Activated naive CD4-positive, alpha-beta T cell treated with anti-CD3 and anti-CD28 coated beads for 36 hours (primary cell): Measurements from ENCODE around the gene ANKAR. TPM values are rescaled to one million over a fixed set of nuclear protein-coding genes. Genes with fewer than 3 reads are reported as not detected.
"Not testable (repeated sequence)": the region's sequence is repeated elsewhere in the genome, so short reads cannot be mapped to it uniquely, and the experiment has no call there.

ENCODE experiments used
- CTCF ChIA-PET: fragments of 350-600 bp; sonication (Branson Sonifier 250); formaldehyde crosslinking; loops from one replicate; lab custom pipeline; 2021; ENCODE audit warnings: antibody characterized with exemption; lab: Charles Lee
- DNase-seq: peaks from one replicate; pipeline ENCODE4 v3.0.0-alpha.2; 2020
- H3K27ac Mint-ChIP-seq: one replicate; pipeline ENCODE4 v1.8.0; 2021; ENCODE audit warnings: mild to moderate bottlenecking, mixed read lengths
- H3K27me3 Mint-ChIP-seq: one replicate; pipeline ENCODE4 v1.8.0; 2021; ENCODE audit warnings: low read depth, mixed read lengths
- H3K36me3 Mint-ChIP-seq: one replicate; pipeline ENCODE4 v1.8.0; 2021; ENCODE audit warnings: low read depth, mixed read lengths
- H3K4me1 Mint-ChIP-seq: one replicate; pipeline ENCODE4 v1.8.0; 2021; ENCODE audit warnings: low read depth, mixed read lengths
- H3K4me3 Mint-ChIP-seq: one replicate; pipeline ENCODE4 v1.8.0; 2021; ENCODE audit warnings: mild to moderate bottlenecking, moderate library complexity, mixed read lengths
- H3K9me3 Mint-ChIP-seq: one replicate; pipeline ENCODE4 v1.8.0; 2021; ENCODE audit warnings: mixed read lengths
- intact Hi-C: fragments of 100-400 bp; cut with micrococcal nuclease; formaldehyde crosslinking; loops from one replicate; pipeline ENCODE4 v1.15.1; 2023
- total RNA-seq, 2 experiments: library from RNA; stranded (reverse); gene quantifications; one replicate each; pipeline ENCODE4 v1.2.3, GENCODE V29; 2021

Gene ANKAR
- total RNA-seq, 2 experiments from 2014 or later, result 1.6 to 2.5 TPM

- intact Hi-C loops, result loop anchor here (1.0 to 5.0 kb wide), 14 partner anchors 14 to 1362 kb away; partner anchors contain the start of genes ANKAR, NEMP2, ORMDL1 and OSGEPL1
- no peak overlapping the region for H3K27ac Mint-ChIP-seq
- H3K4me3 Mint-ChIP-seq, result no peak overlapping the region
- H3K4me1 Mint-ChIP-seq, result peaks cover 50% of the 10 kb centered on the region
- no peaks in the 10 kb centered on the region for H3K9me3 Mint-ChIP-seq
- H3K27me3 Mint-ChIP-seq, result no peaks in the 10 kb centered on the region
- peaks cover 7% of the 10 kb centered on the region for H3K36me3 Mint-ChIP-seq
- CTCF ChIA-PET, result interaction anchor here (0.6 to 7.7 kb wide), 22 partner anchors 10 to 630 kb away, joined by 3 to 87 read pairs (median 4); partner anchors contain the start of genes ANKAR, OSGEPL1 and SLC40A1
- no peak for DNase-seq
Measured at GRCh38 chr2:189660803-189661147, 13.7 kb upstream of the ANKAR start.

GRCh38 chr2:189661148-189661956 is 13.1 kb upstream of the ANKAR start, which contains the start of gene ASNSD1:
Gene ASNSD1 (plus strand): TSS chr2:189661459. CDS start chr2:189666133, 4,674 bp downstream.
- Mint-ChIP-seq H3K4me1 (peaks cover 52% of the 10 kb centered on the region), H3K9me3 (no peaks in the 10 kb centered on the region), H3K27me3 (no peaks in the 10 kb centered on the region), H3K36me3 (peaks cover 12% of the 10 kb centered on the region), H3K4me3 (no peak within 1 kb of the TSS), H3K27ac (no peak within 1 kb of the TSS)
- CTCF ChIA-PET, result interaction anchor here (0.6 to 7.7 kb wide), 23 partner anchors 9 to 629 kb away, joined by 3 to 87 read pairs (median 4); partner anchors contain the start of genes ANKAR, OSGEPL1 and SLC40A1
- DNase-seq, result peak; percentile 98
- intact Hi-C loops, result loop anchor here (1.0 to 5.0 kb wide), 14 partner anchors 13 to 1361 kb away; partner anchors contain the start of genes ANKAR, NEMP2, ORMDL1 and OSGEPL1

GRCh38 chr2:189661957-189662321 is 12.5 kb upstream of the ANKAR start:
- Mint-ChIP-seq H3K4me1 (peaks cover 51% of the 10 kb centered on the region), H3K27ac (no peak overlapping the region), H3K36me3 (peaks cover 14% of the 10 kb centered on the region), H3K27me3 (no peaks in the 10 kb centered on the region), H3K9me3 (no peaks in the 10 kb centered on the region), H3K4me3 (no peak overlapping the region)
- no peak for DNase-seq
- intact Hi-C loops, result loop anchor here (1.0 to 5.0 kb wide), 14 partner anchors 12 to 1360 kb away; partner anchors contain the start of genes ANKAR, NEMP2, ORMDL1 and OSGEPL1
- CTCF ChIA-PET, result interaction anchor here (0.7 to 7.7 kb wide), 8 partner anchors 9 to 205 kb away, joined by 3 to 87 read pairs (median 46); partner anchors contain the start of genes ANKAR and OSGEPL1

GRCh38 chr2:189662669-189663226 is 11.7 kb upstream of the ANKAR start:
- Mint-ChIP-seq H3K36me3 (peaks cover 19% of the 10 kb centered on the region), H3K27me3 (no peaks in the 10 kb centered on the region), H3K4me1 (peaks cover 48% of the 10 kb centered on the region), H3K4me3 (no peak overlapping the region), H3K27ac (no peak overlapping the region), H3K9me3 (no peaks in the 10 kb centered on the region)
- CTCF ChIA-PET, result interaction anchor here (6.2 to 7.7 kb wide), 4 partner anchors 12 to 102 kb away, joined by 65 to 87 read pairs (median 78); partner anchors contain the start of genes ANKAR and OSGEPL1
- DNase-seq, result peak; percentile 19
- intact Hi-C loops, result loop anchor here (5.0 kb wide), 3 partner anchors 870 to 1360 kb away; partner anchors contain the start of gene NEMP2

GRCh38 chr2:189663319-189663718 is 11.2 kb upstream of the ANKAR start:
- intact Hi-C loops, result loop anchor here (5.0 kb wide), 3 partner anchors 869 to 1359 kb away; partner anchors contain the start of gene NEMP2
- not testable (repeated sequence) for H3K9me3 Mint-ChIP-seq, H3K27ac Mint-ChIP-seq, H3K27me3 Mint-ChIP-seq, DNase-seq
- Mint-ChIP-seq H3K4me1 (peaks cover 43% of the 10 kb centered on the region), H3K36me3 (peaks cover 21% of the 10 kb centered on the region), H3K4me3 (peak overlapping the region; percentile 4)
- CTCF ChIA-PET, result interaction anchor here (6.7 to 7.7 kb wide), 3 partner anchors 11 to 101 kb away, joined by 65 to 87 read pairs (median 83); partner anchors contain the start of genes ANKAR and OSGEPL1

GRCh38 chr2:189669913-189670312 is 4.6 kb upstream of the ANKAR start:
- CTCF ChIA-PET, result interaction anchor here (1.1 kb wide), 1 partner anchor 27 kb away, joined by 4 read pairs; no protein-coding TSS in a partner anchor
- no peak overlapping the region for H3K4me3 Mint-ChIP-seq
- no peaks in the 10 kb centered on the region for H3K27me3 Mint-ChIP-seq
- intact Hi-C loops, result no loop called here
- H3K4me1 Mint-ChIP-seq, result peaks cover 32% of the 10 kb centered on the region
- DNase-seq, result no peak
- no peak overlapping the region for H3K27ac Mint-ChIP-seq
- H3K9me3 Mint-ChIP-seq, result no peaks in the 10 kb centered on the region
- H3K36me3 Mint-ChIP-seq, result peaks cover 31% of the 10 kb centered on the region

- no peaks in the 10 kb centered on the region for H3K27me3 Mint-ChIP-seq
- peaks cover 13% of the 10 kb centered on the region for H3K9me3 Mint-ChIP-seq
- CTCF ChIA-PET, result interaction anchor here (0.8 to 6.1 kb wide), 10 partner anchors 10 to 93 kb away, joined by 3 to 87 read pairs (median 6); partner anchors contain the start of genes ASNSD1, OSGEPL1 and SLC40A1
- H3K36me3 Mint-ChIP-seq, result peaks cover 37% of the 10 kb centered on the region
- H3K4me3 Mint-ChIP-seq, result peak overlapping the region; percentile 89
- H3K4me1 Mint-ChIP-seq, result peaks cover 30% of the 10 kb centered on the region
- no peak for DNase-seq
- peak overlapping the region; percentile 40 for H3K27ac Mint-ChIP-seq
- intact Hi-C loops, result loop anchor here (1.0 kb wide), 5 partner anchors 13 to 233 kb away; partner anchors contain the start of genes ASNSD1, ORMDL1, PMS1 and WDR75
Measured at GRCh38 chr2:189673661-189674373, 653 bp upstream of the ANKAR start.

GRCh38 chr2:189676471-189676870 is 2.0 kb downstream of the ANKAR start:
- CTCF ChIA-PET, result interaction anchor here (0.7 to 6.1 kb wide), 4 partner anchors 15 to 966 kb away, joined by 3 to 87 read pairs (median 26); partner anchors contain the start of gene ASNSD1
- Mint-ChIP-seq H3K4me3 (no peak overlapping the region), H3K27ac (no peak overlapping the region), H3K27me3 (no peaks in the 10 kb centered on the region), H3K9me3 (peaks cover 16% of the 10 kb centered on the region), H3K4me1 (peaks cover 51% of the 10 kb centered on the region), H3K36me3 (peaks cover 40% of the 10 kb centered on the region)
- intact Hi-C loops, result no loop called here
- no peak for DNase-seq

GRCh38 chr2:189679226-189679625 is 4.8 kb downstream of the ANKAR start:
- H3K4me1 Mint-ChIP-seq, result peaks cover 50% of the 10 kb centered on the region
- intact Hi-C loops, result no loop called here
- CTCF ChIA-PET, result no interaction called here
- no peaks in the 10 kb centered on the region for H3K27me3 Mint-ChIP-seq
- no peak for DNase-seq
- no peak overlapping the region for H3K4me3 Mint-ChIP-seq
- H3K36me3 Mint-ChIP-seq, result peaks cover 32% of the 10 kb centered on the region
- peaks cover 16% of the 10 kb centered on the region for H3K9me3 Mint-ChIP-seq
- no peak overlapping the region for H3K27ac Mint-ChIP-seq

GRCh38 chr2:189681203-189681602 is 6.7 kb downstream of the ANKAR start:
- Mint-ChIP-seq H3K4me3 (no peak overlapping the region), H3K9me3 (peaks cover 16% of the 10 kb centered on the region), H3K27ac (no peak overlapping the region), H3K4me1 (peaks cover 47% of the 10 kb centered on the region), H3K27me3 (no peaks in the 10 kb centered on the region), H3K36me3 (peaks cover 23% of the 10 kb centered on the region)
- intact Hi-C loops, result no loop called here
- CTCF ChIA-PET, result interaction anchor here (1.0 to 1.2 kb wide), 3 partner anchors 9 to 20 kb away, joined by 4 to 5 read pairs (median 5); no protein-coding TSS in a partner anchor
- no peak for DNase-seq

- Mint-ChIP-seq H3K27me3 (no peaks in the 10 kb centered on the region), H3K36me3 (peaks cover 23% of the 10 kb centered on the region), H3K9me3 (peaks cover 16% of the 10 kb centered on the region), H3K4me3 (no peak overlapping the region), H3K27ac (no peak overlapping the region), H3K4me1 (peaks cover 47% of the 10 kb centered on the region)
- CTCF ChIA-PET, result interaction anchor here (1.0 kb wide), 1 partner anchor 9 kb away, joined by 5 read pairs; no protein-coding TSS in a partner anchor
- intact Hi-C loops, result no loop called here
- DNase-seq, result no peak
Measured at GRCh38 chr2:189681903-189682302, 7.4 kb downstream of the ANKAR start.
